ENCODE data around the gene SLC16A12.
"Not testable (repeated sequence)": the region's sequence is repeated elsewhere in the genome, so short reads cannot be mapped to it uniquely, and the experiment has no call there.

Gene SLC16A12

GRCh38 chr10:89465196-89465595, 70.2 kb downstream of the SLC16A12 start:
- Histone ChIP-seq H3K27me3 (replicated peaks; ENCODE audit: control insufficient read depth, insufficient read depth, low read length, poor library complexity, severe bottlenecking) (no peaks in the 10 kb centered on the region), H3K9me3 (ENCODE audit: control insufficient read depth, low read length) (no peaks in the 10 kb centered on the region), H3K27ac (ENCODE audit: insufficient read depth, low read length, poor library complexity, severe bottlenecking) (no peak overlapping the region), H3K4me3 (ENCODE audit: insufficient read depth, low read depth, low read length, poor library complexity, severe bottlenecking) (no peak overlapping the region), H3K36me3 (ENCODE audit: control insufficient read depth, insufficient read depth, low read length) (no peaks in the 10 kb centered on the region), H3K4me1 (ENCODE audit: control insufficient read depth, insufficient read depth, low read length, poor library complexity, severe bottlenecking) (no peaks in the 10 kb centered on the region)
- no peak for DNase-seq

- Histone ChIP-seq H3K36me3 (ENCODE audit: control insufficient read depth, insufficient read depth, low read length) (no peaks in the 10 kb centered on the region), H3K27ac (ENCODE audit: insufficient read depth, low read length, poor library complexity, severe bottlenecking) (no peak overlapping the region), H3K27me3 (replicated peaks; ENCODE audit: control insufficient read depth, insufficient read depth, low read length, poor library complexity, severe bottlenecking) (no peaks in the 10 kb centered on the region), H3K9me3 (ENCODE audit: control insufficient read depth, low read length) (no peaks in the 10 kb centered on the region), H3K4me3 (ENCODE audit: insufficient read depth, low read depth, low read length, poor library complexity, severe bottlenecking) (no peak overlapping the region), H3K4me1 (ENCODE audit: control insufficient read depth, insufficient read depth, low read length, poor library complexity, severe bottlenecking) (no peaks in the 10 kb centered on the region)
- no peak for DNase-seq
Measured at GRCh38 chr10:89463846-89464537, 71.4 kb downstream of the SLC16A12 start.

- Histone ChIP-seq H3K4me3 (ENCODE audit: insufficient read depth, low read depth, low read length, poor library complexity, severe bottlenecking) (no peak overlapping the region), H3K27ac (ENCODE audit: insufficient read depth, low read length, poor library complexity, severe bottlenecking) (no peak overlapping the region), H3K27me3 (replicated peaks; ENCODE audit: control insufficient read depth, insufficient read depth, low read length, poor library complexity, severe bottlenecking) (no peaks in the 10 kb centered on the region), H3K4me1 (ENCODE audit: control insufficient read depth, insufficient read depth, low read length, poor library complexity, severe bottlenecking) (no peaks in the 10 kb centered on the region), H3K9me3 (ENCODE audit: control insufficient read depth, low read length) (no peaks in the 10 kb centered on the region), H3K36me3 (ENCODE audit: control insufficient read depth, insufficient read depth, low read length) (no peaks in the 10 kb centered on the region)
- DNase-seq = no peak
Measured at GRCh38 chr10:89458784-89459183, 76.6 kb downstream of the SLC16A12 start.

- Histone ChIP-seq H3K4me3 (ENCODE audit: insufficient read depth, low read depth, low read length, poor library complexity, severe bottlenecking) (no peak overlapping the region), H3K27ac (ENCODE audit: insufficient read depth, low read length, poor library complexity, severe bottlenecking) (no peak overlapping the region), H3K36me3 (ENCODE audit: control insufficient read depth, insufficient read depth, low read length) (no peaks in the 10 kb centered on the region), H3K4me1 (ENCODE audit: control insufficient read depth, insufficient read depth, low read length, poor library complexity, severe bottlenecking) (no peaks in the 10 kb centered on the region), H3K27me3 (replicated peaks; ENCODE audit: control insufficient read depth, insufficient read depth, low read length, poor library complexity, severe bottlenecking) (no peaks in the 10 kb centered on the region), H3K9me3 (ENCODE audit: control insufficient read depth, low read length) (no peaks in the 10 kb centered on the region)
- DNase-seq = no peak
Measured at GRCh38 chr10:89458291-89458690, 77.1 kb downstream of the SLC16A12 start.

GRCh38 chr10:89454561-89455347, 80.6 kb downstream of the SLC16A12 start:
- Histone ChIP-seq H3K4me1 (ENCODE audit: control insufficient read depth, insufficient read depth, low read length, poor library complexity, severe bottlenecking) (no peaks in the 10 kb centered on the region), H3K36me3 (ENCODE audit: control insufficient read depth, insufficient read depth, low read length) (no peaks in the 10 kb centered on the region), H3K4me3 (ENCODE audit: insufficient read depth, low read depth, low read length, poor library complexity, severe bottlenecking) (no peak overlapping the region), H3K9me3 (ENCODE audit: control insufficient read depth, low read length) (no peaks in the 10 kb centered on the region), H3K27me3 (replicated peaks; ENCODE audit: control insufficient read depth, insufficient read depth, low read length, poor library complexity, severe bottlenecking) (no peaks in the 10 kb centered on the region), H3K27ac (ENCODE audit: insufficient read depth, low read length, poor library complexity, severe bottlenecking) (no peak overlapping the region)
- DNase-seq = no peak

- Histone ChIP-seq H3K4me1 (ENCODE audit: control insufficient read depth, insufficient read depth, low read length, poor library complexity, severe bottlenecking) (no peaks in the 10 kb centered on the region), H3K27ac (ENCODE audit: insufficient read depth, low read length, poor library complexity, severe bottlenecking) (no peak overlapping the region)
- no peak for DNase-seq
Measured at GRCh38 chr10:89452193-89452592, 83.2 kb downstream of the SLC16A12 start.

GRCh38 chr10:89450901-89451300, 84.5 kb downstream of the SLC16A12 start:
- DNase-seq = no peak

More at GRCh38 chr10:89452193-89452592, 83.2 kb downstream of the SLC16A12 start:
- no peak overlapping the region for H3K4me3 ChIP-seq (ENCODE audit: insufficient read depth, low read depth, low read length, poor library complexity, severe bottlenecking)
- H3K9me3 ChIP-seq (ENCODE audit: control insufficient read depth, low read length) = no peaks in the 10 kb centered on the region
- no peaks in the 10 kb centered on the region for H3K36me3 ChIP-seq (ENCODE audit: control insufficient read depth, insufficient read depth, low read length)
- no peaks in the 10 kb centered on the region for H3K27me3 ChIP-seq (replicated peaks; ENCODE audit: control insufficient read depth, insufficient read depth, low read length, poor library complexity, severe bottlenecking)

GRCh38 chr10:89444819-89445218, 90.6 kb downstream of the SLC16A12 start:
- H3K36me3 ChIP-seq (ENCODE audit: control insufficient read depth, insufficient read depth, low read length); H3K4me1 ChIP-seq (ENCODE audit: control insufficient read depth, insufficient read depth, low read length, poor library complexity, severe bottlenecking); H3K9me3 ChIP-seq (ENCODE audit: control insufficient read depth, low read length); H3K27me3 ChIP-seq (replicated peaks; ENCODE audit: control insufficient read depth, insufficient read depth, low read length, poor library complexity, severe bottlenecking); H3K27ac ChIP-seq (ENCODE audit: insufficient read depth, low read length, poor library complexity, severe bottlenecking); H3K4me3 ChIP-seq (ENCODE audit: insufficient read depth, low read depth, low read length, poor library complexity, severe bottlenecking); DNase-seq: not testable (repeated sequence)

More at GRCh38 chr10:89450901-89451300, 84.5 kb downstream of the SLC16A12 start:
- H3K27ac ChIP-seq (ENCODE audit: insufficient read depth, low read length, poor library complexity, severe bottlenecking) = no peak overlapping the region
- H3K4me3 ChIP-seq (ENCODE audit: insufficient read depth, low read depth, low read length, poor library complexity, severe bottlenecking) = no peak overlapping the region
- H3K27me3 ChIP-seq (replicated peaks; ENCODE audit: control insufficient read depth, insufficient read depth, low read length, poor library complexity, severe bottlenecking) = no peaks in the 10 kb centered on the region
- no peaks in the 10 kb centered on the region for H3K4me1 ChIP-seq (ENCODE audit: control insufficient read depth, insufficient read depth, low read length, poor library complexity, severe bottlenecking)
- no peaks in the 10 kb centered on the region for H3K36me3 ChIP-seq (ENCODE audit: control insufficient read depth, insufficient read depth, low read length)
- no peaks in the 10 kb centered on the region for H3K9me3 ChIP-seq (ENCODE audit: control insufficient read depth, low read length)

GRCh38 chr10:89442289-89442688, 93.1 kb downstream of the SLC16A12 start:
- no peak for DNase-seq
- Histone ChIP-seq H3K27ac (ENCODE audit: insufficient read depth, low read length, poor library complexity, severe bottlenecking) (no peak overlapping the region), H3K36me3 (ENCODE audit: control insufficient read depth, insufficient read depth, low read length) (no peaks in the 10 kb centered on the region), H3K27me3 (replicated peaks; ENCODE audit: control insufficient read depth, insufficient read depth, low read length, poor library complexity, severe bottlenecking) (no peaks in the 10 kb centered on the region), H3K9me3 (ENCODE audit: control insufficient read depth, low read length) (no peaks in the 10 kb centered on the region), H3K4me3 (ENCODE audit: insufficient read depth, low read depth, low read length, poor library complexity, severe bottlenecking) (no peak overlapping the region), H3K4me1 (ENCODE audit: control insufficient read depth, insufficient read depth, low read length, poor library complexity, severe bottlenecking) (no peaks in the 10 kb centered on the region)
